K562 (cell line): ENCODE data around the gene NOXRED1. TPM values are rescaled to one million over a fixed set of nuclear protein-coding genes. Genes with fewer than 3 reads are reported as not detected.

Experiments used
- ATAC-seq: fragments of 200-7000 bp; cut with Tn5 transposase; 3 replicates; pipeline ENCODE4 v1.9.1; 2020; ENCODE audit warnings: moderate library complexity
- BruUV-seq: library from RNA; stranded (reverse); fragments of 400-500 nt; replicated peaks from 2 replicates; lab custom pipeline; 2021; lab: Mats Ljungman, UMichigan
- CTCF ChIA-PET: fragments of 300-600 bp; formaldehyde crosslinking; extraction: SDS; loops from one replicate; lab custom pipeline; 2021; ENCODE audit warnings: low intra/inter-chr PET ratio; lab: Yijun Ruan, JAX
- POLR2A ChIA-PET: fragments of 300-600, 350-650 bp; sonication (Branson Sonifier 250); formaldehyde crosslinking; extraction: SDS; loops from one replicate; lab custom pipeline; 2021; ENCODE audit warnings: antibody characterized with exemption, inconsistent platforms; lab: Yijun Ruan, JAX
- DNase-seq, 4 experiments: peaks; one replicate each; pipeline versions ENCODE4 v3.0.0 to v3.0.0-alpha.2; 2011 to 2018; ENCODE audit warnings: low spot score in 3 of 4, mixed read lengths in 3 of 4; ENCODE audit errors: extremely low read depth in 1 of 4
- FAIRE-seq: peaks from 2 replicates; lab custom pipeline; 2011; peaks lifted over from hg19 to GRCh38; lab: Jason Lieb, UNC
- H2AFZ ChIP-seq: 2 replicates; pipeline ENCODE4 v1.6.0; 2011; ENCODE audit warnings: low read depth, low read length, control low read depth, inconsistent platforms
- H3K27ac ChIP-seq: fragments of 200-600 bp; 3 replicates; pipeline ENCODE4 v1.8.0; 2011; ENCODE audit warnings: low read depth, mild to moderate bottlenecking, control low read depth, inconsistent platforms, low read length, moderate library complexity, mixed read lengths; ENCODE audit errors: extremely low read depth
- H3K27me3 ChIP-seq, 2 experiments: fragments of 300-600 bp in 1 of 2; 2 replicates in 1 of 2; 3 replicates in 1 of 2; pipeline versions ENCODE4 v1.6.0 to v1.8.0; 2011; ENCODE audit warnings: inconsistent platforms in 2 of 2, low read length in 2 of 2, mild to moderate bottlenecking in 1 of 2, mixed read lengths in 1 of 2, moderate library complexity in 1 of 2; ENCODE audit not compliant: control insufficient read depth in 2 of 2, insufficient read depth in 2 of 2
- H3K36me3 ChIP-seq: fragments of 300-600 bp; 3 replicates; pipeline ENCODE4 v1.8.0; 2011; ENCODE audit warnings: mild to moderate bottlenecking, low read length, inconsistent platforms; ENCODE audit not compliant: control insufficient read depth, insufficient read depth
- H3K4me1 ChIP-seq, 2 experiments: fragments of 200-600 bp in 1 of 2; replicated peaks in 1 of 2; 2 replicates in 1 of 2; 3 replicates in 1 of 2; pipeline versions ENCODE4 v1.5.1 to v1.8.0; 2011; ENCODE audit warnings: inconsistent platforms in 2 of 2, low read length in 2 of 2, mild to moderate bottlenecking in 1 of 2, mixed read lengths in 1 of 2, moderate library complexity in 1 of 2; ENCODE audit not compliant: control insufficient read depth in 2 of 2, insufficient read depth in 2 of 2
- H3K4me2 ChIP-seq: 2 replicates; pipeline ENCODE4 v1.6.1; 2011; ENCODE audit warnings: low read length, control low read depth, inconsistent platforms, mixed read lengths; ENCODE audit not compliant: insufficient read depth
- H3K4me3 ChIP-seq: fragments of 200-600 bp; sonication (generic), shearing (Covaris generic); 2 replicates; pipeline ENCODE4 v1.5.1; 2016; ENCODE audit warnings: control low read depth, inconsistent platforms
- H3K79me2 ChIP-seq: fragments of 200-600 bp; 3 replicates; pipeline ENCODE4 v1.8.0; 2011; ENCODE audit warnings: low read length, inconsistent platforms; ENCODE audit not compliant: control insufficient read depth, insufficient read depth
- H3K9ac ChIP-seq, 2 experiments: 2 replicates each; pipeline versions ENCODE4 v1.6.0 to v1.6.1; 2011; ENCODE audit warnings: low read depth in 2 of 2, low read length in 2 of 2, control low read depth in 1 of 2, inconsistent platforms in 1 of 2, mild to moderate bottlenecking in 1 of 2, mixed read lengths in 1 of 2; ENCODE audit not compliant: insufficient read depth in 1 of 2
- H3K9me1 ChIP-seq: one replicate; pipeline ENCODE4 v1.6.0; 2011; ENCODE audit warnings: inconsistent platforms, mild to moderate bottlenecking, low read length, moderate library complexity; ENCODE audit not compliant: control insufficient read depth, insufficient read depth
- H3K9me3 ChIP-seq: replicated peaks from 2 replicates; pipeline ENCODE4 v1.5.1; 2011; ENCODE audit warnings: low read depth, low read length, inconsistent platforms; ENCODE audit not compliant: control insufficient read depth, insufficient read depth
- H4K20me1 ChIP-seq: replicated peaks from 2 replicates; pipeline ENCODE4 v1.6.1; 2011; ENCODE audit warnings: low read length, inconsistent platforms, mixed read lengths; ENCODE audit not compliant: control insufficient read depth, insufficient read depth
- ADNP ChIP-seq: fragments of 200-800 bp; sonication (Bioruptor generic); IDR thresholded peaks from 2 replicates; pipeline ENCODE4 v1.6.1; 2016; ENCODE audit warnings: missing genetic modification characterization, missing compliant biosample characterization
- BCOR ChIP-seq: fragments of 450-650 bp; IDR thresholded peaks from 2 replicates; pipeline ENCODE4 v1.6.1; 2016
- KAT8 ChIP-seq: fragments of 450-650 bp; IDR thresholded peaks from 2 replicates; pipeline ENCODE4 v1.6.1; 2016; ENCODE audit warnings: low read depth, mild to moderate bottlenecking
- KDM1A ChIP-seq, 2 experiments: fragments of 450-650 bp; IDR thresholded peaks; 2 replicates each; pipeline ENCODE4 v1.6.1; 2016; ENCODE audit warnings: mild to moderate bottlenecking in 2 of 2
- NBN ChIP-seq: fragments of 450-650 bp; IDR thresholded peaks from 2 replicates; pipeline ENCODE4 v1.6.1; 2016; ENCODE audit warnings: low read depth, mild to moderate bottlenecking
- RBM25 ChIP-seq: fragments of 200-400 bp; formaldehyde crosslinking; IDR thresholded peaks from 2 replicates; pipeline ENCODE4 v1.6.1; 2018; ENCODE audit warnings: low read length, low read depth, moderate library complexity; ENCODE audit not compliant: severe bottlenecking
- TAF9B ChIP-seq: fragments of 450-650 bp; IDR thresholded peaks from 2 replicates; pipeline ENCODE4 v1.6.1; 2018; ENCODE audit warnings: mild to moderate bottlenecking; ENCODE audit not compliant: partially characterized antibody
- TFAM ChIP-seq: fragments of 250-450 bp; sonication (Bioruptor Pico); conservative IDR thresholded peaks from 2 replicates; pipeline ENCODE4 v1.5.0; 2021; ENCODE audit warnings: mild to moderate bottlenecking, moderate library complexity
- WGBS: fragments of 100-300 bp; shearing (Covaris generic); methylation state at CpG from one replicate; pipeline ENCODE4 v1.1.6; 2016; ENCODE audit warnings: low coverage, mixed read lengths; ENCODE audit not compliant: insufficient coverage; ENCODE audit errors: missing lambda C conversion rate; 5-methylcytosine and 5-hydroxymethylcytosine counted together
- in situ Hi-C: fragments of 300-500 bp; cut with MboI; formaldehyde crosslinking; loops from 4 replicates; pipeline ENCODE4 v1.15.0; 2018; ENCODE audit warnings: inconsistent platforms, mixed read lengths
- intact Hi-C: fragments of 100-400 bp; cut with micrococcal nuclease; formaldehyde crosslinking; loops from 2 replicates; pipeline ENCODE4 v1.14.2; 2022
- polyA plus RNA-seq, 8 experiments: library from polyadenylated mRNA; depleted of rRNA in 4 of 8; stranded (reverse) in 5 of 8; unstranded in 3 of 8; fragments of >200 nt; fragmentation: Nextera tagmentation in 2 of 8; fragmentation: Illumina TruSeq in 1 of 8; extraction: Ambion mirVana in 2 of 8; extraction: Trizol in 1 of 8; gene quantifications; 2 replicates each; pipeline versions ENCODE4 v1.2.1 to v1.2.3, GENCODE V29; 2011 to 2014; ENCODE audit warnings: inconsistent platforms in 1 of 8, missing spikeins in 1 of 8
- total RNA-seq, 7 experiments: library from RNA; depleted of rRNA in 6 of 7; stranded (reverse); fragments of >200 nt in 6 of 7; fragmentation: Illumina TruSeq in 2 of 7; extraction: Trizol in 2 of 7; gene quantifications; 2 replicates each; pipeline versions ENCODE4 v1.2.1 to v1.2.3, GENCODE V29; 2011 to 2021; ENCODE audit warnings: low replicate concordance in 1 of 7
- TF ChIP-seq, protein P1 (sequence below): fragments of 450-650 bp; IDR thresholded peaks from 2 replicates; pipeline ENCODE4 v1.6.1; 2016
- TF ChIP-seq, protein P2 (sequence below): fragments of 200-600 bp; sonication (generic); IDR thresholded peaks from one replicate; pipeline ENCODE4 v1.6.1; 2012; ENCODE audit warnings: mild to moderate bottlenecking, low read depth, low read length, inconsistent platforms

NOXRED1 gene
- total and polyA plus RNA-seq, 9 of the 15 experiments (the other 6 are each of a cell fraction or from before 2014, with no cell fraction given): 0.15 to 0.85 (median 0.30) TPM

DNA sequence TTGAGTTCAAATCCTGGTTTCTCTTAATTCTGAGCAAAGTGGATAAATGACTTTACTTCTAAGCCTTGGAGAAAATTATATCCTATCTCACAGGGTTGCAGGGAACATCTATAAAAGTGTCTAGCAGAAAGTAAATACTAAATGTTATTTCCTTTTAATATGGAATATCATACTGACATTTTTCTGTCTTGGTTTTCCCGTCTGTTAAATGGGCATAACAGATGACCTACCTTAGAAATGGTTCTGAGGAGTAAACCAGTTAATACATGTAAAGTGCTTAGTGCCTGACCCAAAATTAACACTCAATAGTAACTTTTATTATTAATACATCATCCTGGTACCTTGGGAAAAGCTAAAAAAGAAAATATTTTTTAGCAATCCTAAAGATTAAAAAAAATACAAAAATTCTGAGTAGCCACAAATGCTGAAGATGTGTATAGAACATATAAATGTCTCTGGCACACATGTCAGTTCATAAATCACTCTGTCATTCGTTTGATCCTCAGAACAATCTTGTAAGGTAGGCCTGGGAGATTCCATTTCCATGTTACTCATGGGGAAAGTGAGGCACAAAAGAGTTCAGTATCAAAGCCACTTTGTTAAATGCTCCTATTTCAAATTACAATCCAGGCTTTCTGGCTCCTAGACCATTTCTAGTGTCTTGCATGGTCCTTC, 32.8 kb upstream of the NOXRED1 start:
- Histone ChIP-seq H3K36me3 (peaks cover 20% of the 10 kb centered on the region), H3K27ac (no peak overlapping the region), H3K9me1 (peaks cover 5% of the 10 kb centered on the region), H2AFZ (no peak overlapping the region), H3K9ac (peak overlapping the region in 1 of 2 experiments; percentile 98; a peak in 1 of 4 replicates), H3K4me1 (peaks cover 7 to 11% of the 10 kb centered on the region in 2 experiments; a peak in 3 of 5 replicates), H4K20me1 (0 out of 2 replicates have a peak, but pooled peaks cover 8% of the 10 kb centered on the region), H3K79me2 (peaks cover 44% of the 10 kb centered on the region), H3K4me2 (peak overlapping the region; percentile 10; the same call in 1 of the 2 replicates), H3K9me3 (no peaks in the 10 kb centered on the region), H3K4me3 (peak overlapping the region; percentile 96; the same call in 1 of the 2 replicates), H3K27me3 (no peaks in the 10 kb centered on the region)
- POLR2A ChIA-PET: no interaction called here
- CTCF ChIA-PET: no interaction called here
- intact Hi-C loops (loop anchor here (2.0 to 5.0 kb wide), 5 partner anchors 49 to 191 kb away; partner anchors contain the start of genes SAMD15, SPTLC2 and TMED8), in situ Hi-C loops (no loop called here)
- DNase-seq: no peak
- no peak for FAIRE-seq
- ATAC-seq: no peak
- no TSS peak for BruUV-seq
- 38% methylated on average over 2 of the region's 2 CpGs for WGBS
- TF ChIP-seq TFAM (CRISPR knock-in tag): no peak
- peak; percentile 33; the same call in 1 of the 2 replicates for TF ChIP-seq BCOR
- TF ChIP-seq NBN: no peak
- peak; percentile 92 for TF ChIP-seq RBM25
- TF ChIP-seq TAF9B: no peak
- TF ChIP-seq KDM1A (IDR thresholded peaks at IDR 0.05): peak in 1 of 2 experiments; percentile 23; a peak in 1 of 4 replicates
- TF ChIP-seq ADNP (tag): 0 out of 2 replicates have a peak, but pooled peaks have one; percentile 43
- no peak for TF ChIP-seq KAT8
- TF ChIP-seq, protein P1, sequence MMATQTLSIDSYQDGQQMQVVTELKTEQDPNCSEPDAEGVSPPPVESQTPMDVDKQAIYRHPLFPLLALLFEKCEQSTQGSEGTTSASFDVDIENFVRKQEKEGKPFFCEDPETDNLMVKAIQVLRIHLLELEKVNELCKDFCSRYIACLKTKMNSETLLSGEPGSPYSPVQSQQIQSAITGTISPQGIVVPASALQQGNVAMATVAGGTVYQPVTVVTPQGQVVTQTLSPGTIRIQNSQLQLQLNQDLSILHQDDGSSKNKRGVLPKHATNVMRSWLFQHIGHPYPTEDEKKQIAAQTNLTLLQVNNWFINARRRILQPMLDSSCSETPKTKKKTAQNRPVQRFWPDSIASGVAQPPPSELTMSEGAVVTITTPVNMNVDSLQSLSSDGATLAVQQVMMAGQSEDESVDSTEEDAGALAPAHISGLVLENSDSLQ: peak; percentile 65
- TF ChIP-seq, protein P2, sequence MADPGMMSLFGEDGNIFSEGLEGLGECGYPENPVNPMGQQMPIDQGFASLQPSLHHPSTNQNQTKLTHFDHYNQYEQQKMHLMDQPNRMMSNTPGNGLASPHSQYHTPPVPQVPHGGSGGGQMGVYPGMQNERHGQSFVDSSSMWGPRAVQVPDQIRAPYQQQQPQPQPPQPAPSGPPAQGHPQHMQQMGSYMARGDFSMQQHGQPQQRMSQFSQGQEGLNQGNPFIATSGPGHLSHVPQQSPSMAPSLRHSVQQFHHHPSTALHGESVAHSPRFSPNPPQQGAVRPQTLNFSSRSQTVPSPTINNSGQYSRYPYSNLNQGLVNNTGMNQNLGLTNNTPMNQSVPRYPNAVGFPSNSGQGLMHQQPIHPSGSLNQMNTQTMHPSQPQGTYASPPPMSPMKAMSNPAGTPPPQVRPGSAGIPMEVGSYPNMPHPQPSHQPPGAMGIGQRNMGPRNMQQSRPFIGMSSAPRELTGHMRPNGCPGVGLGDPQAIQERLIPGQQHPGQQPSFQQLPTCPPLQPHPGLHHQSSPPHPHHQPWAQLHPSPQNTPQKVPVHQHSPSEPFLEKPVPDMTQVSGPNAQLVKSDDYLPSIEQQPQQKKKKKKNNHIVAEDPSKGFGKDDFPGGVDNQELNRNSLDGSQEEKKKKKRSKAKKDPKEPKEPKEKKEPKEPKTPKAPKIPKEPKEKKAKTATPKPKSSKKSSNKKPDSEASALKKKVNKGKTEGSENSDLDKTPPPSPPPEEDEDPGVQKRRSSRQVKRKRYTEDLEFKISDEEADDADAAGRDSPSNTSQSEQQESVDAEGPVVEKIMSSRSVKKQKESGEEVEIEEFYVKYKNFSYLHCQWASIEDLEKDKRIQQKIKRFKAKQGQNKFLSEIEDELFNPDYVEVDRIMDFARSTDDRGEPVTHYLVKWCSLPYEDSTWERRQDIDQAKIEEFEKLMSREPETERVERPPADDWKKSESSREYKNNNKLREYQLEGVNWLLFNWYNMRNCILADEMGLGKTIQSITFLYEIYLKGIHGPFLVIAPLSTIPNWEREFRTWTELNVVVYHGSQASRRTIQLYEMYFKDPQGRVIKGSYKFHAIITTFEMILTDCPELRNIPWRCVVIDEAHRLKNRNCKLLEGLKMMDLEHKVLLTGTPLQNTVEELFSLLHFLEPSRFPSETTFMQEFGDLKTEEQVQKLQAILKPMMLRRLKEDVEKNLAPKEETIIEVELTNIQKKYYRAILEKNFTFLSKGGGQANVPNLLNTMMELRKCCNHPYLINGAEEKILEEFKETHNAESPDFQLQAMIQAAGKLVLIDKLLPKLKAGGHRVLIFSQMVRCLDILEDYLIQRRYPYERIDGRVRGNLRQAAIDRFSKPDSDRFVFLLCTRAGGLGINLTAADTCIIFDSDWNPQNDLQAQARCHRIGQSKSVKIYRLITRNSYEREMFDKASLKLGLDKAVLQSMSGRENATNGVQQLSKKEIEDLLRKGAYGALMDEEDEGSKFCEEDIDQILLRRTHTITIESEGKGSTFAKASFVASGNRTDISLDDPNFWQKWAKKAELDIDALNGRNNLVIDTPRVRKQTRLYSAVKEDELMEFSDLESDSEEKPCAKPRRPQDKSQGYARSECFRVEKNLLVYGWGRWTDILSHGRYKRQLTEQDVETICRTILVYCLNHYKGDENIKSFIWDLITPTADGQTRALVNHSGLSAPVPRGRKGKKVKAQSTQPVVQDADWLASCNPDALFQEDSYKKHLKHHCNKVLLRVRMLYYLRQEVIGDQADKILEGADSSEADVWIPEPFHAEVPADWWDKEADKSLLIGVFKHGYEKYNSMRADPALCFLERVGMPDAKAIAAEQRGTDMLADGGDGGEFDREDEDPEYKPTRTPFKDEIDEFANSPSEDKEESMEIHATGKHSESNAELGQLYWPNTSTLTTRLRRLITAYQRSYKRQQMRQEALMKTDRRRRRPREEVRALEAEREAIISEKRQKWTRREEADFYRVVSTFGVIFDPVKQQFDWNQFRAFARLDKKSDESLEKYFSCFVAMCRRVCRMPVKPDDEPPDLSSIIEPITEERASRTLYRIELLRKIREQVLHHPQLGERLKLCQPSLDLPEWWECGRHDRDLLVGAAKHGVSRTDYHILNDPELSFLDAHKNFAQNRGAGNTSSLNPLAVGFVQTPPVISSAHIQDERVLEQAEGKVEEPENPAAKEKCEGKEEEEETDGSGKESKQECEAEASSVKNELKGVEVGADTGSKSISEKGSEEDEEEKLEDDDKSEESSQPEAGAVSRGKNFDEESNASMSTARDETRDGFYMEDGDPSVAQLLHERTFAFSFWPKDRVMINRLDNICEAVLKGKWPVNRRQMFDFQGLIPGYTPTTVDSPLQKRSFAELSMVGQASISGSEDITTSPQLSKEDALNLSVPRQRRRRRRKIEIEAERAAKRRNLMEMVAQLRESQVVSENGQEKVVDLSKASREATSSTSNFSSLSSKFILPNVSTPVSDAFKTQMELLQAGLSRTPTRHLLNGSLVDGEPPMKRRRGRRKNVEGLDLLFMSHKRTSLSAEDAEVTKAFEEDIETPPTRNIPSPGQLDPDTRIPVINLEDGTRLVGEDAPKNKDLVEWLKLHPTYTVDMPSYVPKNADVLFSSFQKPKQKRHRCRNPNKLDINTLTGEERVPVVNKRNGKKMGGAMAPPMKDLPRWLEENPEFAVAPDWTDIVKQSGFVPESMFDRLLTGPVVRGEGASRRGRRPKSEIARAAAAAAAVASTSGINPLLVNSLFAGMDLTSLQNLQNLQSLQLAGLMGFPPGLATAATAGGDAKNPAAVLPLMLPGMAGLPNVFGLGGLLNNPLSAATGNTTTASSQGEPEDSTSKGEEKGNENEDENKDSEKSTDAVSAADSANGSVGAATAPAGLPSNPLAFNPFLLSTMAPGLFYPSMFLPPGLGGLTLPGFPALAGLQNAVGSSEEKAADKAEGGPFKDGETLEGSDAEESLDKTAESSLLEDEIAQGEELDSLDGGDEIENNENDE: no peak
